CD4-positive, alpha-beta T cell treated with Interleukin-17A for 1 hour (primary cell): ENCODE measurements around the gene FKBP4.
"Not testable (repeated sequence)": the region's sequence is repeated elsewhere in the genome, so short reads cannot be mapped to it uniquely, and the experiment has no call there.

ENCODE experiments used
- DNase-seq: peaks from one replicate; pipeline ENCODE4 v3.0.0-alpha.2; 2020

The FKBP4 gene, protein sequence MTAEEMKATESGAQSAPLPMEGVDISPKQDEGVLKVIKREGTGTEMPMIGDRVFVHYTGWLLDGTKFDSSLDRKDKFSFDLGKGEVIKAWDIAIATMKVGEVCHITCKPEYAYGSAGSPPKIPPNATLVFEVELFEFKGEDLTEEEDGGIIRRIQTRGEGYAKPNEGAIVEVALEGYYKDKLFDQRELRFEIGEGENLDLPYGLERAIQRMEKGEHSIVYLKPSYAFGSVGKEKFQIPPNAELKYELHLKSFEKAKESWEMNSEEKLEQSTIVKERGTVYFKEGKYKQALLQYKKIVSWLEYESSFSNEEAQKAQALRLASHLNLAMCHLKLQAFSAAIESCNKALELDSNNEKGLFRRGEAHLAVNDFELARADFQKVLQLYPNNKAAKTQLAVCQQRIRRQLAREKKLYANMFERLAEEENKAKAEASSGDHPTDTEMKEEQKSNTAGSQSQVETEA

DNA sequence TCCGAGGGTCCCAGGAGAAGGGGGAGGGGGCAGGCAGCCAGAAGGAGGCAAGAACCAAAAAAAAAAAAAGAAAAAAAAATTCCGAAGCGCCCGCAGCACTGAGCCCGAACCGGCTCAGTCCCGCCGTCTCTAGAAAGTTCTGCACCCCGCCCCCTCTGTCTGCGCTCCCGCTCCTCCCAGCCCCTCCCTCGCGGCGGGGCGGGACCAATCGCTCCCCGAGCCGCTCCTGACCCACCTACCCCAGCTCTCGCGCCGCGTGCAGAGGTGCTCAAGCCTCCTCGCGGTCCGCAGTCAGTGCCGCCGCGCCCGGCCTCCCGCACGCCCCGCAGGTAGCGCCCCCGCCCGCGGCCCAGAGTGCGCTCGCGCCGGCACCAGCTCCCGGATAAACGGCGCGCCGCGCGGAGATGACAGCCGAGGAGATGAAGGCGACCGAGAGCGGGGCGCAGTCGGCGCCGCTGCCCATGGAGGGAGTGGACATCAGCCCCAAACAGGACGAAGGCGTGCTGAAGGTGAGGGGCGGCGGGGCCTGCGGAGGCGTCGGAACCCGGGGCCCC is at the start of gene FKBP4:
Gene FKBP4, plus strand, starts transcription at position 235 of the 554 bp plus-strand sequence. Its CDS starts 170 bp downstream, at position 405.
- peak; percentile 93 for DNase-seq

DNA sequence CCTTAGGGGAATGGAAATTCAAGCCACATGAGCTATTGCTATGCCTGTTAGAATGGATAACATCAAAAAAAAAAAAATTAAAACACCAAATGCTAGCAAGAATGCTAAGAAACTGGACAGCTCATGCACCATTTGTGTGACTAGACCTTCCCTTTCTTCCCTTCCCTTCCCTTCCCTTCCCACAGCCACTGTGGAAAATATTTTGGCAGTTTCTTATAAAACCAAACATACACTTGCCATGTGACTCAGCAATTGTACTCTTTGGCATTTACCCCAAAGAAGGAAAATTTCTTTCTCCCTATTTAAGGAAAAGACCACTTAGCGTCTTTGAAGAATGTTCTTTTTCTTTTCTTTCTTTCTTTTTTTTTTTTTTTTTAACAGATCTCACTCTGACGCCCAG is 49.1 kb upstream of the FKBP4 start:
- no peak for DNase-seq

DNA sequence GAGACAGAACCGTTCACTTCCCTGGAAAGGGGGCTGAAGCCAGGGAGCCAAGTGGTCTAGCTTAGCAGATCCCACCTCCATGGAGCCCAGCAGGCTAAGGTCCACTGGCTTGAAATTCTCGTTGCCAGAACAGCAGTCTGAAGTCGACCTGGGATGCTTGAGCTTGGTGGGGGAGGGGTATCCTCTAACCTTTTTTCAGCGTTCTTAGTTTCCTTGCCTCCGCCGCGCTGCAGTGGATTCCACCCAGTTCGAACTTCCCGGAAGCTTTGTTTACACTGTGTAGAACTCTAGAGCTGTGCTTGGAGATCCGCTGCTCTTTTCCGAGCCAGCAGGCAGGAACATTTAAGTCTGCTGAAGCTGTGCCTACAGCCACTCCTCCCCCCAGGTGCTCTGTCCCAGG is 45.2 kb upstream of the FKBP4 start:
- DNase-seq: no peak

DNA sequence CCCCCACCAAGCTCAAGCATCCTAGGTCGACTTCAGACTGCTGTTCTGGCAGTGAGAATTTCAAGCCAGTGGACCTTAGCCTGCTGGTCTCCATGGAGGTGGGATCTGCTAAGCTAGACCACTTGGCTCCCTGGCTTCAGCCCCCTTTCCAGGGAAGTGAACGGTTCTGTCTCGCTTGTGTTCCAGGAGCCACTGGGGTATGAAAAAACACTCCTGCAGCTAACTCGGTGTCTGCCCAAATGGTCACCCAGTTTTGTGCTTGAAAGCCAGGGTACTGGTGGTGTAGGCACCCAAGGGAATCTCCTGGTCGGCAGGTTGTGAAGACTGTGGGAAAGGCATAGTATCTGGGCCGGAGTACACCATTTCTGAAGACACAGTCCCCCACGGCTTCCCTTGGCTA is 44.6 kb upstream of the FKBP4 start:
- DNase-seq: no peak

DNA sequence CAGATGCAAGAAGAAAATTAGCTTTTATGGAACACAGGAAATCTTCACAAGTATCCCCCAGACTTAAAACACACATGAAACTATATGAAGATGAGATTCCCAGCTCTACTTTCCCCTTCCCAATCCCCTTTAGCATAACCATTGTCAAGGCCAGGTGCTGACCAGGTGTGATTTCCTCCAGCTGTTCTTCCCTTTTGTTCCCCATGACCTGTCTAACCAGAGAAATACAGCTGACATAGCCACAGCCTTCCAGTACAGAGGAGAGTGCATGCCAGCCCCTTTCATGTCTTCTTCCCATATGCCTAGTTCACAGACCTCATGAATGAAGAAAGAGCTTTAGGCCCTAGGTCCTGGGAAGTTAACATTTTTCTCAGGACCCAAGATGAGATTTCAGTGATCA is 43.5 kb upstream of the FKBP4 start:
- no peak for DNase-seq

DNA sequence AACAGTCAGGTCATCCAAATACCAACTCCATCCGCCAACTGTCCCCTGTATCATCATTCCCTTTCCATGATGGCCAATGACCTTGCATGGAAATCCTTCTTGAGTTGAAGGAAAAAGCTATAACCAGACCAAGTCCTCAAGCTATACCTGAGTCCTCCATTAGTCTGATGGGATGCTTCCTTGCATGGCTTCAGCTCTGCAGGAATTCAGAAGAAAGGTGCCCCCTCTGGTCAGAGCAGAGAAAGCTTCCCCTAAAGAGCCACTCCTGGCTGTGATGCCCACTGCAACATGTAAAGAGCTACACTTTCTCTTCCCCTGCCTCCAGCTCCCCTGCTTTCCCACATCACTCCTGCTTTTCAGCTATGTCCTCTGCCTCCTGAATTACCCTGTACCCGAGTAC is 43.1 kb upstream of the FKBP4 start:
- DNase-seq: no peak

DNA sequence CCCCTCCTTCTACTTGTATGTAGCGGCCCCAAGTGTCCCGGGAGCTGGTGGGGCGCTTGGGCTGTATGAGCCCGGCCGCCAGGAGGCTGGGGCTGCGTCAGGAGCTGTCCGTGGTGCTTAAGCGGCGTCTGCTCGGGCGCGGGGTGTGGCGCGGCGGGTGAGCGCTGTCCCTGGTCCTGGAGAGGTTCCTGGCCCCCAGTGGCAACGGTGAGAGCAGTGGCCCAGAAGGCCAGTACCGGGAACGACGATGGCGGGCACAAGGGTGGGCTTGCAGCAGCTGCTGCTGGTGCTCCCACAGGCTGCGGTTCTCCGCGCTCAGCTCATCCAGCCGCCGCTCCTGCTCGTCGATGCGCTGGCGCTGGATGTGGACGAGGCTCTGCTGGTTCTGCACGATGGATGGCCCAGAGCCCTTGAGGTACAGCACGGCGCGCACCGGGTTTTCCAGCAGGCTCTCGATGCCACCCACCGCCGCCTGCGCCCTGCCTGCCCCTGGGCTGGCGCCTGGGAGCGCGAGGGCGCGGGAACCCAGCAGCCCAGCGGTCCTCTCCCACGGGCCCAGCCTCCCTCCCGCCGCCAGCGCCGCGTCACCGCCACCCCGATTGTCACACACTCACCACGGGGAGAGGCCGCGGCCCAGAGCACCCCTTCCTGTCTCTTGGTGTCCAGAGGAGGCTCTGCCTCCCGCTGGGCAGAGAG is 41.9 kb upstream of the FKBP4 start:
- DNase-seq: peak; percentile 72

DNA sequence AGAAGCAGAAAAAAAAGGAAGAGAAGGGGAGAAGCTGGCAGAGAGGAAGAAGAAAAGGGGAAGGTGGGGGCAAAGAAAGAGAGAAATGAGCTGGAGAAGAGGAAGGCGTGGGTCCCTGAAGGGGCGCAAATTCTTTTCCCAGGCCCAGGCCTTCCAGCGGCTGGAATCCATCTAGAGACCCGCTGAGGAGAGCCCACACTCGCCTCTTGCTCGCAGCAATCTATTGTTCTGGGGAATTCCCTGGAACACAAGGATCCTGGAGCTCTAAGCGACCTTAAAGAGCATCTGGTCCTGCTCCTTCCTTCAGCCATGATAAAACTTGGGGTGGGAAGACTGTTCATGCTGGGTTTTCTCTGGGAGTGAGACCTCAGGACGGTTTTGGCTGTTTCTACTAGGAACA is 41.2 kb upstream of the FKBP4 start:
- no peak for DNase-seq

DNA sequence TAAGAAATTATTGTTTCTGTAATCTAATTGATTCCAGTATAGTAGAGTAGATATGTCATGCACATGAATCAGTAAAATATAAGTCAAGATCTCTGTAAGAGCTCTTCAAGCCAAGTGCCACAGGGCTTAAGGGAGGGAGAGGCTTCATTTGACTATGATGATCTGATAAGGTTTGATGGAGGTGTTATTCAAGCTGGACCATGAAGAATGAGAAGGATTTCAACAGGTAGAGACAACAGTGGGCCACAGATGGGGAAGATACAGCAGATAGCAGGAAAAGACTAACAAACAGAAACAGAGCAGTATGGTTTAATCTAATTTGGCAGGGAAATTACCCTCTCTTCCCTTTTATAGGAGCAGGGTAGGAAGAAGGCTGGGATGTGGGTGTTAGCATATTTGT is 40.6 kb upstream of the FKBP4 start:
- no peak for DNase-seq

DNA sequence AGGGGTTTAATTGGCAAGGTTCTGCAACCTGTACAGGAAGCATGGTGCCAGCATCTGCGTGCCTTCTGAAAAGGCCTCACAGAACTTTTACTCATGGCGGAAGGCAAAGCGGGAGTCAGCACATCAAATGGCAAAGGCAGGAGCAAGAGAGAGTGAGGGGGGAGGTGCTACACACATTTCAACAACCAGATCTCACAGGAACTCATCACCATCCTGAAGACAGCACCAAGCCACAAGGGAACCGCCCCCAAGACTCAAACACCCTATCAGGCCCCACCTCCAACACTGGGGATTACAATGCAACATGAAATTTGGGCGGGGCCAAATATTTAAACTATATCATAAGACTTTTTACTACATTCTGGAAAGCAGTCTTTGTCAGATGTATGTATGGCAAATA is 38.0 kb upstream of the FKBP4 start:
- DNase-seq: no peak

DNA sequence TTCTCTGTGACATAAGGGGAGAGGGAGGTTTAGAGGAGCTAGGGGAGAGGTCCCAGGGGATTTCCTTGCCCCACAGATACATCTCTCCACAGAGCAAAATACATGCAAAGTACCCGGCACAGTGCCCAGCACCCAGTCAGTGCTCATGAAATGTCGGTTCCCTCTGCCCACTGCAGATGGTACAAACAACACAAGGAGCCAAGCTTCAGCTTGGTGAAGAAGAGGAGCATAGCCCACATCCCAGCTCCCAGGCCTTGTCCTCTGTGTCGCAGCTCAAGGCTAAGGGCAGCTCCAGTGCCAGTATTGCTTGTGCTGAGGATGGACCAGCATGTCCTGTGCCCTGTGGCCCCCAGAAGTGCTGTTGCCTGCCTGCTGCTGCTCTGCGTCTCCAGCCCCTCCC is 35.0 kb upstream of the FKBP4 start:
- DNase-seq: no peak

DNA sequence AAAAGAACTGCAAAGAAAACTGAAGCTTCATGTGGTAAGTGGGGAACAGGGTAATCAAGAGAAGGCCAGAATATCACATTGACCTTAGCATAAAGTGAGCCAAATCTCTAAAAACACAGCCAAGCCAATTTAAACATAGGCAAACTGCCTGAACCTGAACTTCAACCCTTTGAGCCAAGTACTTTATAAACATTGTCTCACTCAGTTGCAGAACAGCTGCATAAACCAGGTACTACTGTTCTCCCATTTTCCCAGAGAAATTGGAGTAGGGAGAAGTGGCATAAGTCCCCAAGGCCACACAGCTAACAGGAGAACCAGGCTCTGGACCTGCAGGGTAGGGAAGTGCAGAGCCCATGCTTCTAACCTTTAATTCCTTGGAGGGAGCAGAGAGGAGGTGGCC is 30.4 kb upstream of the FKBP4 start:
- DNase-seq: no peak

DNA sequence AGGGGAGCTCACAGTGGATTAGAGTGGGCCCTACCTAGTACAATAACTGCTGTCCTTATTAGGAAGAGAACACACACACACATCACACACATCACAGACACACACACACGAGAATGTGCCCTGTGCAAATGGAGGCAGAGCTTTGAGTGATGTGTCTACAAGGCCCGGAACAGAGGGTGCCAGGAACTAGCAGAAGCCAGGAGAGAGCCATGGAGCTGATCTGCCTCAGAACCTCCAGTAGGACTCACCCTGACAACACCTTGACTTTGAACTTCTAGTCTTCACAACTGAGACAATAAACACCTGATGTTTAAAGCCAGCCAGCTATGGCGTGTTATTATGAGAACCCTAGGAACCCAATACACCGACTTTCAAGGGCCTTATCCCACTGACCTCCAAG is 29.7 kb upstream of the FKBP4 start:
- no peak for DNase-seq

DNA sequence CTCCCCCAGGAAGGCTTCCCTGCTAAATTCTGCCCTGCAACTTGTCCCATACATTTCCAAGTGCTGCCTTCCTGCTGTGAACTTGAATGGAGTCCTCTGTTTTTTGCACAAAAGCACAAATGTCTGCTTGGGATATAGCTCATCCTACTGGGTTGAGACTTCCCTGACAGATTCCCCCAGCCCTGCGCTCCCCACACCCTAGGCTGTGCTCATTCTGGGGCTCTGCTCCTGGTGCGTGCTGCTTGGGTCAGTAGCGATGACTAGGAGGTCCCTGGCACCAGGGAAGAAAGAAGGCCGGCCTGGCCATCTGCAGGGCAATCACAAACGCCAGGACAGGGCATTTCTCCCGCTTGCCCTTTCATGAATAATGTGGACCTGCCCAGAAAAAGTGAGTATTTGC is 29.2 kb upstream of the FKBP4 start:
- no peak for DNase-seq

DNA sequence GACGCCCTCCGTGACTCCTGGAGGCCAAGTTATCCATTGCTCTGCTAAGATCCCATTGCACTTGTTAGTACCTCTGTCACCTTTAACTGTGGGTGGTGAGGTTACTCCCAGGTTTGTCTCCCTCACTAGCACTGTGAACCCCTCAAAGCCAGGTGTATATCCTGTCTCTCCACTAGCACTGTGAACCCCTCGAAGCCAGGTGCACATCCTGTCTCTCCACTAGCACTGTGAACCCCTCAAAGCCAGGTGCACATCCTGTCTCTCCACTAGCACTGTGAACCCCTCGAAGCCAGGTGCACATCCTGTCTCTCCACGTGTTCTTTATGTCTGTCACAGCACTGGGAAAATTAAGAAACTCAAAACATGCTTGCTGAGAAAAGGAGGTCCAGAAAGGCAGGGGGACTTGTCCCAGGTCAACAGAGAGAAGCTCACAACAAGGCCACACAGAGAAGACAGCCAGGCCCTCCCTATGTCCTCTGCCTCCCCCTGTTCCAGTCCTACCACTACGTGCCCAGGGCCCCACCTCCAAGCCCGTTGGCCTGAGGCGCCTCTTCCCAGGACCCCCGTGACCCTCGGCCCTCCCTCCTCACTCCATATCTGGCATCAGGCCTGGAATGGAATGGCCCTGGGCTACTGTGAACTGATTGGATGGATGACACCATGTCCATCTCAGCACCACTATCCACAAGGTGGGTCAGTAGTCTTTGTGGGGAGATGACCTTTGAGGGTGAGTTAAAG is 26.4 kb upstream of the FKBP4 start:
- DNase-seq: no peak

DNA sequence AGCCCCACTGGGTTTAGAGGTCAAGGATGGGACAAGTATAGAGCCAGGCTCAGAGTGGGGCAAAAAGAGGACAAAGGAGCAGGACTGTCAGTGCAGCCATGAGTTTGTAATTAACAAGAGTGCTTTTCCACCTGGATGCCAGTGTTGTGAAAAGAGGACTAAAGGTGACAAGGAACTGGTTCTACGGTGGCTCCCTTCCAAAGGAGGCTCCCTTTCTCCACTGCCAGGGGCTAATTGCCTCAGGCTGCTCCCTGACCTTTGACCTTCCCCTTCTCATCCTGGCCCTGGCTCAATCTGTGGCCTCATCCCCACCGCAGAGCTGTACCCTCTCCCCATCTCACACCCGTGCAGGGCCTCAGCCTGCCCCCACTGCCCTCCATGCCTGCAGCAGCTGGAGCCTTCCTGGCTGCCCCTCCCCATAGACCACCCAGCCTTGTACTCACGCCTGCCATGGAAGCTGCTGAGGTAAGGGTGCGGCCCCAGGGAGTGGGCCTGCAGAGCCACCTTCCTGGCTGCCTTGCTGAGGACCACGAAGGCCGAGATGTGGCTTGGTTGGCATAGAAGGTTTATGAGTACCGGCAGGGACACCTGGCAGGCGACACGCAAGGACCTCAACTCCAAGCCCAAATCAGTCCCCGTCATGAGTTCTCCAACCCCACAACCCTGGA is 24.8 kb upstream of the FKBP4 start:
- DNase-seq: no peak

DNA sequence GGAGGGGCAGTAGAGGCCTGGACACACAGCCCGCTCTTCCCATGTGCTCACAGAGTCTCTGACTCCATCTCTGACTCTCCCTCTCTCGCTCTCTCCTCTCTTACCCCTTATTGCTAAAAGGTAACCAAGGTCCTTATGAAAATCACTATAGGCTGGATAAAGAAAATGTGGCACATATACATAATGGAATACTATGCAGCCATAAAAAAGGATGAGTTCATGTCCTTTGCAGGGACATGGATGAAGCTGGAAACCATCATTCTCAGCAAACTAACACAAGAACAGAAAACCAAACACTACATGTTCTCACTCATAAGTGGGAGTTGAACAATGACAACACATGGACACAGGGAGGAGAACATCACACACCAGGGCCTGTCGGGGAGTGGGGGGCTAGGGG is 24.2 kb upstream of the FKBP4 start:
- not testable (repeated sequence) for DNase-seq

DNA sequence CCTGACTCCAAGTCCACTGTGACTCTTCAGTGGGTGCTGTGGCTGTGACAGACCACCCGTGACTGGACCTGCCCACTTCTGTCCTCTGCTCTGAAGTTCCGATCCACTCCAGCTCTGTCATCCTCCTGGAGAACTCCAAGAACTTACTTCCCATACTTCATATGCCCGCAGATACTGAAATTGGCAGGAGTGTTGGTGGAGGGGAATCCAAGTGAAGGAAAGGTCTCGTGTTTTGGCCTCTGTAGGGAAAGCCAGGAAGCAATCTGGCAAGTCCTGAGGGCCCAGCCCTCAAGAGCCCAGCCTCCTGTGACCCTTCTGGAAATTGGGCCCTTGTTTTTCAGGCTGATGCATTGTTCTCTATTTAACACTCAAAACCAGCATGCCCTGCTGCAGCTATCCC is 22.4 kb upstream of the FKBP4 start:
- DNase-seq: no peak

DNA sequence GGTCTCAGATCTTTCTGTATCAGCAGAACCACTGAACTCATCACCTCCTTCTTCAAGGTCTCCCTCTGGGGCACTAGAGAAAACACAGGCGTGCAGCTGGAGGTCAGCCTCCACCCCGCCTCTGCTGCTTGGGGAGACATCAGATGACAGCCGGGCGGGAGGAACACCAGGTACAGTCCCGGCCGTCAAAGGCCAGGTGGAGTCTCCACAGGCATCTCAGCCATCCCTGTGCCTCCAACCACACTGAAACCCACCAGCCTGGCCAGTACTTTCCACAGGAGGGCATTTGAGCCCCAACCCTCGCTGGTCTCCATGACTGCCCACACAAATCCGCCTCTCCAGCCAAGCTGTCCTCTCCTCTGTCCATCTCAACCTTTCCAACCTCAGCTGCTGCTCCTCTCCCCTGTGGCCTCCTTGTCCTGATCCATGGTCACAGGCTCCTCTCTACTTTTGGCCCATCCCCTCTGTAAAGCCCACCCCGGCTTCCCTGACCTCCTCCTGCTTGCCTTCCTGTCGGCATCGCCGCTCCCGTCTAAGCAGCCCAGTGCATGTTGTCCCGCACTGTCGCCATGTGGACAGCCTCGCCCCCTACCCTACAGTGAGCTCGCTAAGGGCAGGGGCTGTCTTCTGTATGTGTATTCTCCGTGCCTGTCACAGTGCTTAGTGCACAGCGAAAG is 21.4 kb upstream of the FKBP4 start:
- no peak for DNase-seq

DNA sequence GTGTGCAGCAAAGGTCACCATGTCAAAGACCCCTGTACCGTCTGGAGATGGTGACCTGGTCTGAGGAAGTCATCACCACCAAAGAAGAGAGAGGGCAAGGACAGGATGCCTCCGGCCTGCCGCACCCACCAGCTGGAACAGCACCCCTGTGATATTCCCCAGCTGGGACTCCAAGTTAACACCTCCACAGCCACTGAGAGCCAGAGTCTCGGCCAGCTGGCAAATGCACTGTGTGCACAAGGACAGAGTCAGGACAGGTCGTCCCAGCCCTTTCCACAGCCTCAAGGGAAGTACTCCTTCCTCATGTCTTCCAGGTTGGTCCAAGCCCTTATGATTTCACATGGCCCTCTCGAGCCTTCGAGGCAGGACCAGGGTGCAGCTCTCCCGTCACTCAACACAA is 19.3 kb upstream of the FKBP4 start:
- DNase-seq: no peak

DNA sequence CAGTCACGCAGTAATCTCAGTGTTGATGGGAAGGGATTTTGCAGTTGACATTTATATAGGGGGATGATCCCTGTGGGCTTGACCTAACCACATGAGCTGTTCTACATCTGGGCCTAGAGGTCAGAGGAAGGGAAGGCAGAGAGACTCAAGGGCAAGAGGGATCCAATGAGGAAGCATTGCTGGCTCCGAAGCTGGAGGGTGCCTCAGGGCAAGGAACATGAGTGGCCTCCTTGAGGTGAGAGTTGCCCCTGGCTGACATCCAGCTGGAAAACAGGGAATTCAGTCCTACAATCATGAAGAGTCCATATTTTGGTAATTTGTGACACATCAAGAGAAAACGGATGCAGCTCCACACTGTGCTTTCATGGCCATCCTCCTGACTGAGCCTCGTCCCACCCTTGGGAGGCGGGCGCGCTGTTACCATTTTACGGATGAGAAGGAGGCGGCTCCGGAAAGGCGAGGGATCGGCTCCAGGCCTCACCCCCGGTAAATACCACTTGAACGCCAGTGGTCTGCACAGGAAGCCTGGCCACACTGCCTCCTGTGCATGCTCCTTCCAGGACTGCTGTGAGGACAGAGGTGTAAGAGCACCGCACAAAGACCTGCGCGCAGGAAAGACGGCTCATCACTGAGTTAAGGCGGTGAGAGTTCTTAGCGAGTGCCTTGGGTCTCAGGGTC is 18.5 kb upstream of the FKBP4 start:
- no peak for DNase-seq

DNA sequence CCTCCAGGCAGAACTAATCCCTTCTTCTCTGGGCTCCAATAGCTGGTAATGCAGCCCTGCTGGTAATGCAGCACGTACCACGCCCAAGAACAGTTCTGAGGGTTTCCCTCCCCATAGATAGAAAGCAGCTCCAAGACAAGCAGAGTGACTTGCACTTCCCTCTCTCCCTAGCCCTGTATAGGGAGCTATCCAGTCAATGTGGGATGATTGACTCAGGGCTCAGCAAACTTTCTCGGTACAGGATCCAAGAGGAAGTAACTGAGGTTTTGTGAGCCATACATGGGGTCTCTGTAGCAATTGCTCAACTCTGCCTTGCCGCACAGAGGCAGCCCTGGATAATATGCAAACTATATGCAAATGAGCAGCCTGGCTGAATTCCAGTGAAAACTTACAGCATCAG is 15.5 kb upstream of the FKBP4 start:
- no peak for DNase-seq
